Testis (tissue), 2 donors: ENCODE data around the gene COPA.

Experiments
- POLR2A ChIP-seq: fragments of 450-650 bp; IDR thresholded peaks from one replicate; pipeline ENCODE4 v1.6.1; 2017; ENCODE audit warnings: antibody characterized with exemption, mild to moderate bottlenecking, moderate library complexity
- TF ChIP-seq, protein P1 (sequence below), 3 experiments: fragments of 450-650 bp in 2 of 3; fragments of 200-600 bp in 1 of 3; sonication (generic) in 1 of 3; IDR thresholded peaks; one replicate each; pipeline ENCODE4 v1.5.1; 2016 to 2019; ENCODE audit warnings: antibody characterized with exemption in 3 of 3, mild to moderate bottlenecking in 2 of 3, moderate library complexity in 1 of 3

DNA sequence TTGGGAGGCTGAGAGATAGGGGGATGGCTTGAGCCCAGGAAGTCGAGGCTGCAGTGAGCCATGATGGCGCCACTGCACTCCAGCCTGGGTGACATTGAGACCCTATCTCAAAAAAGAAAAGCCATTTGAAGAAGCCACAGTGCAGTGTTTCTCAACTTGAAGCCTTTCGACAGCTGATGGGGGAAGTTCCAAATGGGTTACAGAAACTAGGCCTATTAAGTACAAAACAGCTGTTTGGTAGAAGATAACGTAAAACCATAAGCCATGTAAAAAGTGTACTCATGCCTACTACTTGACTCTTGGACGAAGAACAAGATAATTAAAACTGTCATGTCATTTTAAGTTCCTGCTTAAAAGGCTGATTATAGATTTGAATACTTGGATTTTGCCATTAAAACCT is 16.6 kb downstream of the COPA start:
- TF ChIP-seq, protein P1, sequence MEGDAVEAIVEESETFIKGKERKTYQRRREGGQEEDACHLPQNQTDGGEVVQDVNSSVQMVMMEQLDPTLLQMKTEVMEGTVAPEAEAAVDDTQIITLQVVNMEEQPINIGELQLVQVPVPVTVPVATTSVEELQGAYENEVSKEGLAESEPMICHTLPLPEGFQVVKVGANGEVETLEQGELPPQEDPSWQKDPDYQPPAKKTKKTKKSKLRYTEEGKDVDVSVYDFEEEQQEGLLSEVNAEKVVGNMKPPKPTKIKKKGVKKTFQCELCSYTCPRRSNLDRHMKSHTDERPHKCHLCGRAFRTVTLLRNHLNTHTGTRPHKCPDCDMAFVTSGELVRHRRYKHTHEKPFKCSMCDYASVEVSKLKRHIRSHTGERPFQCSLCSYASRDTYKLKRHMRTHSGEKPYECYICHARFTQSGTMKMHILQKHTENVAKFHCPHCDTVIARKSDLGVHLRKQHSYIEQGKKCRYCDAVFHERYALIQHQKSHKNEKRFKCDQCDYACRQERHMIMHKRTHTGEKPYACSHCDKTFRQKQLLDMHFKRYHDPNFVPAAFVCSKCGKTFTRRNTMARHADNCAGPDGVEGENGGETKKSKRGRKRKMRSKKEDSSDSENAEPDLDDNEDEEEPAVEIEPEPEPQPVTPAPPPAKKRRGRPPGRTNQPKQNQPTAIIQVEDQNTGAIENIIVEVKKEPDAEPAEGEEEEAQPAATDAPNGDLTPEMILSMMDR (IDR thresholded peaks at IDR 0.05): no peak
- no peak for TF ChIP-seq POLR2A
